B cell (primary cell): ENCODE data around the gene MOGAT1. TPM values are rescaled to one million over a fixed set of nuclear protein-coding genes. Genes with fewer than 3 reads are reported as not detected.

Experiments
- ATAC-seq: fragments of 200-7000 bp; cut with Tn5 transposase; one replicate; pipeline ENCODE4 v1.10.0; 2021; ENCODE audit warnings: low read depth, mild to moderate bottlenecking, moderate number of reproducible peaks, moderate library complexity
- CTCF ChIA-PET: fragments of 350-600 bp; sonication (Branson Sonifier 250); formaldehyde crosslinking; loops from one replicate; lab custom pipeline; 2021; ENCODE audit warnings: antibody characterized with exemption, inconsistent platforms; lab: Charles Lee
- POLR2A ChIA-PET: fragments of 350-600 bp; sonication (Branson Sonifier 250); formaldehyde crosslinking; loops from one replicate; lab custom pipeline; 2021; ENCODE audit warnings: antibody characterized with exemption; lab: Charles Lee
- DNase-seq: peaks from one replicate; pipeline ENCODE4 v3.0.0; 2013
- H2AFZ ChIP-seq: 2 replicates; pipeline ENCODE4 v1.6.1; 2012; ENCODE audit warnings: mild to moderate bottlenecking, low read depth, low read length; ENCODE audit not compliant: insufficient read depth, poor library complexity, severe bottlenecking
- H3K27ac ChIP-seq, 2 donors: 1 replicate in 1 of 2; 2 replicates in 1 of 2; pipeline ENCODE4 v1.5.1; 2012 to 2013; ENCODE audit warnings: low read length in 2 of 2, mild to moderate bottlenecking in 2 of 2, moderate library complexity in 1 of 2
- H3K27me3 ChIP-seq, 4 experiments: fragments of 200-600 bp in 1 of 4; sonication (generic) in 1 of 4; replicated peaks in 1 of 4; 1 replicate in 2 of 4; 2 replicates in 2 of 4; pipeline versions ENCODE4 v1.6.1 to v1.7.0; 2013 to 2016; ENCODE audit warnings: low read length in 3 of 4, mild to moderate bottlenecking in 2 of 4, mixed read lengths in 1 of 4, moderate library complexity in 1 of 4; ENCODE audit not compliant: insufficient read depth in 4 of 4, control insufficient read depth in 3 of 4; ENCODE audit errors: control extremely low read depth in 1 of 4
- H3K36me3 ChIP-seq, 2 experiments: replicated peaks in 1 of 2; 1 replicate in 1 of 2; 2 replicates in 1 of 2; pipeline versions ENCODE4 v1.6.1 to v1.7.1; 2013; ENCODE audit warnings: low read length in 1 of 2; ENCODE audit not compliant: insufficient read depth in 2 of 2, control insufficient read depth in 1 of 2; ENCODE audit errors: control extremely low read depth in 1 of 2, extremely low read depth in 1 of 2
- H3K4me1 ChIP-seq, 2 donors: fragments of 200-600 bp in 1 of 2; sonication (generic) in 1 of 2; 1 replicate in 1 of 2; 2 replicates in 1 of 2; pipeline versions ENCODE4 v1.5.1 to v1.6.1; 2013 to 2017; ENCODE audit warnings: low read length in 2 of 2; ENCODE audit not compliant: control insufficient read depth in 2 of 2, insufficient read depth in 2 of 2
- H3K4me2 ChIP-seq: replicated peaks from 2 replicates; pipeline ENCODE3; 2012; ENCODE audit warnings: mild to moderate bottlenecking, low read depth, low read length; ENCODE audit not compliant: poor library complexity, severe bottlenecking
- H3K4me3 ChIP-seq, 5 experiments: fragments of 200-600 bp in 1 of 5; sonication (generic) in 1 of 5; 1 replicate in 3 of 5; 2 replicates in 2 of 5; pipeline versions ENCODE4 v1.5.1 to v1.7.0; 2011 to 2016; ENCODE audit warnings: low read length in 4 of 5, mild to moderate bottlenecking in 4 of 5, low read depth in 2 of 5, control low read depth in 1 of 5, moderate library complexity in 1 of 5; ENCODE audit not compliant: insufficient read depth in 1 of 5; ENCODE audit errors: control extremely low read depth in 1 of 5, extremely low read depth in 1 of 5
- H3K79me2 ChIP-seq: fragments of 200-600 bp; sonication (generic); one replicate; pipeline ENCODE4 v1.6.0; 2016; ENCODE audit warnings: low read length; ENCODE audit not compliant: control insufficient read depth, insufficient read depth
- H3K9ac ChIP-seq: fragments of 200-600 bp; sonication (generic); 2 replicates; pipeline ENCODE4 v1.6.1; 2017; ENCODE audit warnings: mild to moderate bottlenecking, low read length, moderate library complexity
- H3K9me3 ChIP-seq, 3 donors: one replicate each; pipeline versions ENCODE4 v1.6.1 to v1.7.1; 2013; ENCODE audit warnings: low read length in 2 of 3; ENCODE audit not compliant: control insufficient read depth in 2 of 3, insufficient read depth in 1 of 3; ENCODE audit errors: control extremely low read depth in 1 of 3
- H4K20me1 ChIP-seq: 2 replicates; pipeline ENCODE4 v1.6.0; 2012; ENCODE audit warnings: mild to moderate bottlenecking, low read length; ENCODE audit not compliant: insufficient read depth, control insufficient read depth, poor library complexity, severe bottlenecking
- H3K27ac Mint-ChIP-seq: one replicate; pipeline ENCODE4 v1.8.0; 2021; ENCODE audit warnings: mixed read lengths
- H3K27me3 Mint-ChIP-seq: one replicate; pipeline ENCODE4 v1.8.0; 2021; ENCODE audit warnings: mixed read lengths
- H3K4me1 Mint-ChIP-seq: one replicate; pipeline ENCODE4 v1.8.0; 2021; ENCODE audit warnings: mixed read lengths
- H3K4me3 Mint-ChIP-seq: one replicate; pipeline ENCODE4 v1.8.0; 2021; ENCODE audit warnings: mixed read lengths
- H3K9me3 Mint-ChIP-seq: one replicate; pipeline ENCODE4 v1.8.0; 2022; ENCODE audit warnings: mixed read lengths; ENCODE audit not compliant: insufficient read depth
- EZH2 ChIP-seq: IDR thresholded peaks from 2 replicates; pipeline ENCODE4 v1.6.1; 2012; ENCODE audit warnings: borderline replicate concordance, low read depth, mild to moderate bottlenecking, moderate library complexity, low read length; ENCODE audit not compliant: insufficient read depth, poor library complexity, severe bottlenecking
- WGBS: methylation state at CpG from one replicate; pipeline ENCODE4 v1.1.5; 2013; ENCODE audit warnings: missing lambda C conversion rate; ENCODE audit not compliant: insufficient coverage; 5-methylcytosine and 5-hydroxymethylcytosine counted together
- intact Hi-C: fragments of 100-400 bp; cut with micrococcal nuclease; formaldehyde crosslinking; loops from one replicate; pipeline ENCODE4 v1.10.0; 2022
- polyA plus RNA-seq: library from polyadenylated mRNA; depleted of rRNA; stranded (reverse); fragments of >200 nt; gene quantifications from 2 replicates; pipeline ENCODE4 v1.2.3, GENCODE V29; 2012
- total RNA-seq, 2 donors: library from RNA; stranded (reverse); fragments of 120-200 nt in 1 of 2; gene quantifications; 1 replicate in 1 of 2; 2 replicates in 1 of 2; pipeline versions ENCODE4 v1.2.3 to v1.2.4, GENCODE V29; 2013 to 2022
- TF ChIP-seq, protein P1 (sequence below): fragments of 200-600 bp; IDR thresholded peaks from one replicate; pipeline ENCODE4 v1.8.0; 2022; ENCODE audit warnings: antibody characterized with exemption, mild to moderate bottlenecking

MOGAT1 gene
- total and polyA plus RNA-seq, 2 donors (not counting 1 experiment from before 2014, with no cell fraction given) = not detected

DNA sequence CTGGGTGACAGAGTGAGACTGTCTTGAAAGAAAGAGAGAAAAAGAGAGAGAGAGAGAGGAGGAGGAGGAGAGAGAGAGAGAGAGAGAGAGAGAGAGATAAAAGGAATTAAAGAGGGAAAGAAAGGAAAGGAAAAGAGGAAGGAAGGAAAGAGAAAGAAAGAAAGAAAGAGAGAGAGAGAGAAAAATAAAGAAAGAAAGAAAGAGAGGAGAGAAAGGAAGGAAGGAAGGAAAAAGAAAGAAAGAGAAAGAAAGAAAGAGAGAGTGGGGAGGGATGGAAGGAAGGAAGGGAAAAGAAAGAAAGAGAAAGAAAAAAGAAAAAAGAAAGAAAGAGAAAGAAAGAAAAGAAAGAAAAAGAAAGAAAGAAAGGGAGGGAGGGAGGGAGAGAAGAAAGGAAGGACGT, 29.8 kb downstream of the MOGAT1 start:
- Histone ChIP-seq H3K79me2 (no peaks in the 10 kb centered on the region), H3K27me3 (peaks cover 0 to 7% (median 2%) of the 10 kb centered on the region in 4 experiments), H3K9me3 (no peaks in the 10 kb centered on the region), H4K20me1 (no peaks in the 10 kb centered on the region), H3K36me3 (no peaks in the 10 kb centered on the region), H3K4me2 (no peak overlapping the region), H3K4me1 (no peaks in the 10 kb centered on the region), H3K4me3 (no peak overlapping the region), H2AFZ (no peak overlapping the region), H3K27ac (no peak overlapping the region), H3K9ac (no peak overlapping the region)
- WGBS = 40% methylated on average over 1 of the region's 1 CpG
- CTCF ChIA-PET = interaction anchor here (1.0 to 2.7 kb wide), 3 partner anchors 8 to 202 kb away, joined by 3 to 23 read pairs (median 3); no protein-coding TSS in a partner anchor
- no peaks in the 10 kb centered on the region for H3K4me1 Mint-ChIP-seq
- H3K27ac Mint-ChIP-seq = no peak overlapping the region
- peaks cover 49% of the 10 kb centered on the region for H3K27me3 Mint-ChIP-seq
- TF ChIP-seq, protein P1, sequence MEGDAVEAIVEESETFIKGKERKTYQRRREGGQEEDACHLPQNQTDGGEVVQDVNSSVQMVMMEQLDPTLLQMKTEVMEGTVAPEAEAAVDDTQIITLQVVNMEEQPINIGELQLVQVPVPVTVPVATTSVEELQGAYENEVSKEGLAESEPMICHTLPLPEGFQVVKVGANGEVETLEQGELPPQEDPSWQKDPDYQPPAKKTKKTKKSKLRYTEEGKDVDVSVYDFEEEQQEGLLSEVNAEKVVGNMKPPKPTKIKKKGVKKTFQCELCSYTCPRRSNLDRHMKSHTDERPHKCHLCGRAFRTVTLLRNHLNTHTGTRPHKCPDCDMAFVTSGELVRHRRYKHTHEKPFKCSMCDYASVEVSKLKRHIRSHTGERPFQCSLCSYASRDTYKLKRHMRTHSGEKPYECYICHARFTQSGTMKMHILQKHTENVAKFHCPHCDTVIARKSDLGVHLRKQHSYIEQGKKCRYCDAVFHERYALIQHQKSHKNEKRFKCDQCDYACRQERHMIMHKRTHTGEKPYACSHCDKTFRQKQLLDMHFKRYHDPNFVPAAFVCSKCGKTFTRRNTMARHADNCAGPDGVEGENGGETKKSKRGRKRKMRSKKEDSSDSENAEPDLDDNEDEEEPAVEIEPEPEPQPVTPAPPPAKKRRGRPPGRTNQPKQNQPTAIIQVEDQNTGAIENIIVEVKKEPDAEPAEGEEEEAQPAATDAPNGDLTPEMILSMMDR = peak; percentile 41
- TF ChIP-seq EZH2 = no peak
- intact Hi-C loops = no loop called here
- no peaks in the 10 kb centered on the region for H3K9me3 Mint-ChIP-seq
- H3K4me3 Mint-ChIP-seq = no peak overlapping the region
- DNase-seq = no peak
- POLR2A ChIA-PET = no interaction called here
- ATAC-seq = no peak

DNA sequence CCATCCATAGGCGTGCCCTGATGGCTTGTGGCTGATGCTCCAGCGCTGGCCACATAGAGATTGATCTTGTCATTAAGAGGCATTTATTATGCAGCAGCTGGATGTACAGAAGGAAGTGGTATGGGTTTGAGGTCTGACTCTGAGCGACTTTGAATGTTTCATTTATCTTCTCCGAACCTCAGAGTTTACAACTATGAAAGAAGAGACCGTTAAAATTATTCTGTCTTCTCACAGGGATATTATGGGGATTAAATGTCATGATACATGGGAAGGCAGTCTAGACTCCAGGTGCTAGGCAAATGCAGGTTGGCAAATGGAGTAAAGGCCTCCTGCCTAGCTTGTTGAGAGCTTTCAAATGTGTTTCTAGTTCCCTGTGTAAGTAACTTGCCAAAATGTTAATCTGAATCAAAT, 30.3 kb downstream of the MOGAT1 start:
- H3K4me3 Mint-ChIP-seq = no peak overlapping the region
- WGBS = 0% methylated on average over 2 of the region's 5 CpGs
- H4K20me1 ChIP-seq = no peaks in the 10 kb centered on the region
- H3K4me2 ChIP-seq = no peak overlapping the region
- no peak overlapping the region for H3K27ac Mint-ChIP-seq
- no peaks in the 10 kb centered on the region for H3K9me3 ChIP-seq
- no peak overlapping the region for H2AFZ ChIP-seq
- intact Hi-C loops = no loop called here
- no peaks in the 10 kb centered on the region for H3K36me3 ChIP-seq
- POLR2A ChIA-PET = no interaction called here
- no peaks in the 10 kb centered on the region for H3K4me1 Mint-ChIP-seq
- H3K9me3 Mint-ChIP-seq = no peaks in the 10 kb centered on the region
- no peak overlapping the region for H3K4me3 ChIP-seq
- H3K79me2 ChIP-seq = no peaks in the 10 kb centered on the region
- CTCF ChIA-PET = interaction anchor here (1.0 kb wide), 1 partner anchor 202 kb away, joined by 3 read pairs; no protein-coding TSS in a partner anchor
- H3K27ac ChIP-seq = no peak overlapping the region
- DNase-seq (no peak), ATAC-seq (no peak)
- H3K9ac ChIP-seq = no peak overlapping the region
- no peaks in the 10 kb centered on the region for H3K4me1 ChIP-seq
- H3K27me3 ChIP-seq = peaks cover 0 to 7% (median 2%) of the 10 kb centered on the region in 4 experiments
- peaks cover 52% of the 10 kb centered on the region for H3K27me3 Mint-ChIP-seq
- no peak for TF ChIP-seq EZH2
- TF ChIP-seq, protein P1 = no peak
